Fibroblast of lung (primary cell): ENCODE results near the gene CHN1.

Source experiments
- EZH2 ChIP-seq: IDR thresholded peaks from 2 replicates; pipeline ENCODE4 v1.5.1; 2012; ENCODE audit warnings: low read length, control low read depth, mild to moderate bottlenecking; ENCODE audit errors: missing control alignments
- TF ChIP-seq, protein P1 (sequence below), 2 donors: IDR thresholded peaks in 1 of 2; conservative IDR thresholded peaks in 1 of 2; 1 replicate in 1 of 2; 2 replicates in 1 of 2; pipeline ENCODE4 v1.5.1; 2011 to 2012; ENCODE audit warnings: low read length in 2 of 2, control low read depth in 1 of 2, inconsistent platforms in 1 of 2, low read depth in 1 of 2, mild to moderate bottlenecking in 1 of 2

GRCh38 chr2:174969091-174969734 is 36.0 kb downstream of the CHN1 start:
- TF ChIP-seq, protein P1, sequence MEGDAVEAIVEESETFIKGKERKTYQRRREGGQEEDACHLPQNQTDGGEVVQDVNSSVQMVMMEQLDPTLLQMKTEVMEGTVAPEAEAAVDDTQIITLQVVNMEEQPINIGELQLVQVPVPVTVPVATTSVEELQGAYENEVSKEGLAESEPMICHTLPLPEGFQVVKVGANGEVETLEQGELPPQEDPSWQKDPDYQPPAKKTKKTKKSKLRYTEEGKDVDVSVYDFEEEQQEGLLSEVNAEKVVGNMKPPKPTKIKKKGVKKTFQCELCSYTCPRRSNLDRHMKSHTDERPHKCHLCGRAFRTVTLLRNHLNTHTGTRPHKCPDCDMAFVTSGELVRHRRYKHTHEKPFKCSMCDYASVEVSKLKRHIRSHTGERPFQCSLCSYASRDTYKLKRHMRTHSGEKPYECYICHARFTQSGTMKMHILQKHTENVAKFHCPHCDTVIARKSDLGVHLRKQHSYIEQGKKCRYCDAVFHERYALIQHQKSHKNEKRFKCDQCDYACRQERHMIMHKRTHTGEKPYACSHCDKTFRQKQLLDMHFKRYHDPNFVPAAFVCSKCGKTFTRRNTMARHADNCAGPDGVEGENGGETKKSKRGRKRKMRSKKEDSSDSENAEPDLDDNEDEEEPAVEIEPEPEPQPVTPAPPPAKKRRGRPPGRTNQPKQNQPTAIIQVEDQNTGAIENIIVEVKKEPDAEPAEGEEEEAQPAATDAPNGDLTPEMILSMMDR (conservative IDR thresholded peaks at IDR 0.05 in 1 of 2, IDR thresholded peaks at IDR 0.05 in 1 of 2; ENCODE audit: low read depth in 1 of 2, low read length in 2 of 2) = no peak
- no peak for TF ChIP-seq EZH2
